Spinal cord (tissue), 10 donors: ENCODE measurements around the gene NOP9. TPM values are rescaled to one million over a fixed set of nuclear protein-coding genes. Genes with fewer than 3 reads are reported as not detected.

Source experiments
- DNase-seq, 6 donors: peaks; one replicate each; pipeline versions ENCODE4 v3.0.0 to v3.0.0-alpha.2; 2013 to 2015; ENCODE audit warnings: low spot score in 6 of 6, low read depth in 4 of 6
- H3K27ac ChIP-seq: one replicate; pipeline ENCODE4 v1.5.1; 2013; ENCODE audit warnings: low read depth, low read length, control low read depth
- H3K27me3 ChIP-seq: one replicate; pipeline ENCODE4 v1.6.1; 2013; ENCODE audit warnings: low read length; ENCODE audit not compliant: control insufficient read depth, insufficient read depth
- H3K36me3 ChIP-seq: one replicate; pipeline ENCODE4 v1.6.1; 2013; ENCODE audit warnings: low read length; ENCODE audit not compliant: control insufficient read depth, insufficient read depth
- H3K4me1 ChIP-seq: one replicate; pipeline ENCODE4 v1.6.1; 2013; ENCODE audit warnings: low read length; ENCODE audit not compliant: control insufficient read depth, insufficient read depth
- H3K4me3 ChIP-seq: one replicate; pipeline ENCODE4 v1.5.1; 2013; ENCODE audit warnings: low read depth, low read length, control low read depth
- H3K9me3 ChIP-seq: one replicate; pipeline ENCODE4 v1.6.1; 2013; ENCODE audit warnings: low read length; ENCODE audit not compliant: control insufficient read depth, insufficient read depth
- WGBS: methylation state at CpG from one replicate; pipeline ENCODE4 v1.1.5; 2013; ENCODE audit warnings: missing lambda C conversion rate; ENCODE audit not compliant: insufficient coverage; 5-methylcytosine and 5-hydroxymethylcytosine counted together
- polyA plus RNA-seq, 2 donors: library from polyadenylated mRNA; unstranded; fragments of 120-200 nt; gene quantifications; one replicate each; pipeline ENCODE4 v1.2.1, GENCODE V29; 2013; ENCODE audit not compliant: insufficient read length in 2 of 2
- total RNA-seq, 2 donors: library from RNA; depleted of rRNA in 1 of 2; stranded (reverse); fragments of 120-200 nt in 1 of 2; fragments of >200 nt in 1 of 2; gene quantifications; one replicate each; pipeline versions ENCODE4 v1.2.3 to v1.2.4, GENCODE V29; 2013 to 2014
- donor health status: healthy.

The NOP9 gene
- total and polyA plus RNA-seq, 4 donors: 18.7 to 27.7 (median 23.6) TPM

DNA sequence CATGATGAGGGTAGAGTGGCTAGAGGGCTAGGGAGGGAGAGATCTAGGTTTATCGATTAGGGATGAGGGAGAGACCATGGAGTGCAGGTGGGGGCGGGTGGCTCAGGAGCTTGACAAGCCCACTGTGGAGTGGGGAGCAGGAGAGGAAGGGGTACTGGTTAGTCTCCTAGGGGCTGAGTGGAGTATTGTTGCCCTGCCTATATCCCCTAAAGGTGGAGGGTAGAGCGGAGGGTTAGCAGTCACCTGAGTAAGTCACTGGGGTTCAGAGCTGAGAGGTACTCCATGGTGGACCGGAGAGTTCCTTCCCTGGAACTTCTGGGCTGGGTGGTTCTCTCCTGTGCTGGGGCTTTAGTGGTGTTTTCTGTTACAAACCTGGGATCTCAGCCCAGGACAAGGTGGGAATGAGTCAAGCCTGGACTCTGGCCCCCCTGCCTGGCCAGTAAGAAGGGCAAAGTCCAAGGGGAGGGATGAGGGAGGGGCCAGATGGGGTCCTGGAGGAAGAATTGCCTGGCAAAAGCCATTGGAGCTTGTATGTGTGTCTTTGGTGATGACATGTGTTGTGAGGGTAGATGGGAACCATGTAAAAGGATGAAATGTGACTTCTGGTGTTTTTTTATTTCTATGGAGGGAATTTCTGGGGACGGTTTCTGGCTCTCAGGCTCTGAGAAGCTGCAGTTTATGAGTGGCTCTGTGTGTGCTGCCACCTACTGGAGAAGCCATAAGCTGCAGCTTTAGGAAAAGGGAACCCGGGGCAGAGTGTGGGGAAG, 8.1 kb downstream of the NOP9 start, which contains the start of gene CIDEB:
CIDEB (minus strand) TSS at position 403 of the 767 bp plus-strand sequence; CDS start at position 284, 119 bp downstream.
- Histone ChIP-seq H3K4me3 (no peak within 1 kb of the TSS), H3K27ac (no peak within 1 kb of the TSS), H3K9me3 (no peaks in the 10 kb centered on the region), H3K36me3 (peaks cover 64% of the 10 kb centered on the region), H3K4me1 (peaks cover 27% of the 10 kb centered on the region), H3K27me3 (no peaks in the 10 kb centered on the region)
- 59% methylated on average over 6 of the region's 6 CpGs for WGBS
- DNase-seq: peak in 3 of 6 donors; percentile 48 to 82 (median 78)

GRCh38 chr14:24308342-24309124, 8.9 kb downstream of the NOP9 start:
- no peak overlapping the region for H3K27ac ChIP-seq
- DNase-seq: no peak
- 95% methylated on average over 6 of the region's 7 CpGs for WGBS
- no peak overlapping the region for H3K4me3 ChIP-seq
- H3K36me3 ChIP-seq: peaks cover 56% of the 10 kb centered on the region
- H3K4me1 ChIP-seq: peaks cover 34% of the 10 kb centered on the region
- no peaks in the 10 kb centered on the region for H3K27me3 ChIP-seq
- H3K9me3 ChIP-seq: no peaks in the 10 kb centered on the region

DNA sequence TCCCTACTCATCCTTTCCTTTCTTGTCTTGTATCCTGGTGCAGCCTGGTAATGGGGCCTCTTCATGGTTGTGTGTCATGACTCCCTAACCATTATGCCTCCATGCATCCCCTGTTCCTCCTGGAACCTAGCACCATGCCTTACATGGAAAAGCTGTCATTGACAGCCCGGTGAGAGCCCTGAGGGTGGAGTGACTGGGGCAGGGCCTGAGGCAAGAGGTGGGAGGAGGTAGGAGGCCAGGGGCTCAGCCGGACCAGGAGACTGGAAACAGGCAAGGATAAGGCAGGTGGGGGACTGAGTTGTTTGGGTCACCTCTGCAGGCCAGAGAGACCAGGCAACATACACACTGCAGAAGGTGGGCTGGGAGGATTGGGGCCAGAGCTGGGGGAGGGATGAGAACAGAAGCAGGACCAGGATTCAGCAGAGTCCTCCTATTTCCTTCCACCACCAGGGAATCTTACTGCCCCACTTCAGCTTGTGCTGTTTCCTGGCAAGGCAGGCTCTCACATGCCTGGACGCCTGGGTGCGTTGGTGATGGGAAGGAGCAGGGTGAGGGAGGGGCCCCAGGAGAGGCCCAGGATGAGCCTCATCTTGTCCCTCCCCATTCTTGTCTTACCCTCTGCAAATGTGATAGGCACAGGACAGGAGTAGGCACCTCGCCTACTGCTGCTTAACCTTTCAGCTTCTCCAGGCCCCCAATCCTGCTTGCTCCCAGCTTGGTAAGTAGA, 10.1 kb downstream of the NOP9 start, which contains the start of gene LTB4R2:
LTB4R2 (plus strand) TSS at position 603 of the 727 bp plus-strand sequence. CDS start 525 bp downstream, outside the sequence.
- Histone ChIP-seq H3K27me3 (no peaks in the 10 kb centered on the region), H3K9me3 (no peaks in the 10 kb centered on the region), H3K4me3 (peak within 1 kb of the TSS; percentile 13), H3K4me1 (peaks cover 35% of the 10 kb centered on the region), H3K36me3 (peaks cover 44% of the 10 kb centered on the region), H3K27ac (no peak within 1 kb of the TSS)
- DNase-seq: no peak
- whole genome bisulfite sequencing: 96% methylated on average over 3 of the region's 5 CpGs

DNA sequence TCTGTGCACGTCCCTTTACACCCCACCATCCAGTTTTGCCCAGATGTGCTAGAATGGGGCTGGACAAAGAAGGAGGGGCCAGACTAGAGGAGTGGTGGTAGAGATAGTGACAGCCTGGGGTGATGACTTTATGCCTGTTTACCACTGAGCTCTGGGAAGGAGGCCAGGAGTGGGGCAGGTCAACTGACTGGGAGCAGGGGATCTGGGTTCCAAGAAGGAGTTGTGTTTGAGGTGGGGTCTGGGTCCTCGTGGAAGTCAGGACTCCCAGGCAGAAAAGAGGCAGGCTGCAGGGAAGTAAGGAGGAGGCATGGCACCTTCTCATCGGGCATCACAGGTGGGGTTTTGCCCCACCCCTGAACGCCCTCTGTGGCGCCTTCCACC, 10.6 kb downstream of the NOP9 start:
- Histone ChIP-seq H3K27ac (no peak overlapping the region), H3K9me3 (no peaks in the 10 kb centered on the region), H3K4me3 (peak overlapping the region; percentile 13), H3K36me3 (peaks cover 39% of the 10 kb centered on the region), H3K27me3 (peaks cover 3% of the 10 kb centered on the region), H3K4me1 (peaks cover 37% of the 10 kb centered on the region)
- no peak for DNase-seq
- 19% methylated on average over 4 of the region's 5 CpGs for whole genome bisulfite sequencing

DNA sequence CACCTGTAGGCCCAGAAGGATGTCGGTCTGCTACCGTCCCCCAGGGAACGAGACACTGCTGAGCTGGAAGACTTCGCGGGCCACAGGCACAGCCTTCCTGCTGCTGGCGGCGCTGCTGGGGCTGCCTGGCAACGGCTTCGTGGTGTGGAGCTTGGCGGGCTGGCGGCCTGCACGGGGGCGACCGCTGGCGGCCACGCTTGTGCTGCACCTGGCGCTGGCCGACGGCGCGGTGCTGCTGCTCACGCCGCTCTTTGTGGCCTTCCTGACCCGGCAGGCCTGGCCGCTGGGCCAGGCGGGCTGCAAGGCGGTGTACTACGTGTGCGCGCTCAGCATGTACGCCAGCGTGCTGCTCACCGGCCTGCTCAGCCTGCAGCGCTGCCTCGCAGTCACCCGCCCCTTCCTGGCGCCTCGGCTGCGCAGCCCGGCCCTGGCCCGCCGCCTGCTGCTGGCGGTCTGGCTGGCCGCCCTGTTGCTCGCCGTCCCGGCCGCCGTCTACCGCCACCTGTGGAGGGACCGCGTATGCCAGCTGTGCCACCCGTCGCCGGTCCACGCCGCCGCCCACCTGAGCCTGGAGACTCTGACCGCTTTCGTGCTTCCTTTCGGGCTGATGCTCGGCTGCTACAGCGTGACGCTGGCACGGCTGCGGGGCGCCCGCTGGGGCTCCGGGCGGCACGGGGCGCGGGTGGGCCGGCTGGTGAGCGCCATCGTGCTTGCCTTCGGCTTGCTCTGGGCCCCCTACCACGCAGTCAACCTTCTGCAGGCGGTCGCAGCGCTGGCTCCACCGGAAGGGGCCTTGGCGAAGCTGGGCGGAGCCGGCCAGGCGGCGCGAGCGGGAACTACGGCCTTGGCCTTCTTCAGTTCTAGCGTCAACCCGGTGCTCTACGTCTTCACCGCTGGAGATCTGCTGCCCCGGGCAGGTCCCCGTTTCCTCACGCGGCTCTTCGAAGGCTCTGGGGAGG, 11.3 kb downstream of the NOP9 start, which contains the start of gene LTB4R:
LTB4R (plus strand) TSS at position 857 of the 959 bp plus-strand sequence. CDS start 4,150 bp downstream, outside the sequence.
- peaks cover 32% of the 10 kb centered on the region for H3K36me3 ChIP-seq
- H3K27me3 ChIP-seq: peaks cover 10% of the 10 kb centered on the region
- WGBS: 15% methylated on average over 99 of the region's 99 CpGs
- H3K9me3 ChIP-seq: no peaks in the 10 kb centered on the region
- peak within 1 kb of the TSS; percentile 13 for H3K4me3 ChIP-seq
- peak within 1 kb of the TSS; percentile 47 for H3K27ac ChIP-seq
- peaks cover 42% of the 10 kb centered on the region for H3K4me1 ChIP-seq
- DNase-seq: peak in 4 of 6 donors; percentile 44 to 85 (median 68)

DNA sequence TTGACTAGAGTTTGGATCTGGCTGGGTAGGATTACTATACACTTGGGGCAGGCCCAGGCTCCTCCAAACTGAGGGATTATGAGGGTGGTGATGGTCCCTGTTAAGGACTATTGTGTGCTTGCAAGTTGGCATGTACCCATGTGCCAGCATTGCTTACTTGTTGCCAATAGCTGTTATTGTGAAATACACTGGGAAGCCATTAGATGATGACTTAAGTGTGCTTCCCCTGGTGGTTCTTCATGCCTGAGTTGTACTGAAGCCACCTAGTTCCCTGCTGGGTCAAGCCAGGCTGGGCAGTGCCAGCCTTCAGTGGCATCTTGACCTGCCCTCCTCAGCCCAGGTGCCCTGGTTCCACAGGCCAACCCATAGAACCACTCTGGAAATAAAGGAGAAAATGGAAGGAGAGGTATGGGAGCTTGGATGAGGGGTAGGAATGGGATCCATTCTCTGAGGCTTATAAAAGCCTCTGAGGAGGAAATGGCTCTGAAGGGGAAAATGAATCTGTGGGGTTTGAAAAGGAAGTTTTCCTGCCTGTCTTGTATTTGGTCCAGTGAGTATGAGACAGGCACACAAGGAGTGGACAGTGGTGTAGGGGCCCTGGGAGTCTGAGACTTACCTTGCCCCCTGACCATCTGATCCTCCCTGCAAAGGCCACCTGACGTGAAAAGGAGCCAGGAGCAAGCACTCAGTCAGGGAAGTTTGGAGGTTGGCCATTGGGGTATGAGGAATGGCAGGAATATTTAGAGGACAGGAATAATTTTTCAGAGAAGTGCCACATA, 12.4 kb downstream of the NOP9 start:
- Histone ChIP-seq H3K4me3 (no peak overlapping the region), H3K9me3 (no peaks in the 10 kb centered on the region), H3K27ac (peak overlapping the region; percentile 47), H3K27me3 (peaks cover 18% of the 10 kb centered on the region), H3K4me1 (peaks cover 45% of the 10 kb centered on the region), H3K36me3 (peaks cover 21% of the 10 kb centered on the region)
- no CpG with 5 or more reads among the region's 1 CpG for WGBS
- no peak for DNase-seq

GRCh38 chr14:24312736-24313507, 13.3 kb downstream of the NOP9 start:
- no peak overlapping the region for H3K4me3 ChIP-seq
- WGBS: 82% methylated on average over 7 of the region's 9 CpGs
- H3K36me3 ChIP-seq: peaks cover 12% of the 10 kb centered on the region
- H3K27me3 ChIP-seq: peaks cover 27% of the 10 kb centered on the region
- H3K27ac ChIP-seq: no peak overlapping the region
- no peak for DNase-seq
- H3K9me3 ChIP-seq: no peaks in the 10 kb centered on the region
- peaks cover 42% of the 10 kb centered on the region for H3K4me1 ChIP-seq
